GM23338 (cell line): ENCODE measurements around the gene TRIM54.

Experiments used
- CREB1 ChIP-seq: fragments of 250-450 bp; sonication (Bioruptor Pico); IDR thresholded peaks from 2 replicates; pipeline ENCODE4 v1.5.0; 2020; ENCODE audit warnings: low read depth, mild to moderate bottlenecking, moderate library complexity
- EZH2 ChIP-seq: fragments of 200-600 bp; sonication (generic); IDR thresholded peaks from one replicate; pipeline ENCODE4 v1.8.0; 2017; ENCODE audit warnings: antibody characterized with exemption, mild to moderate bottlenecking, low read depth; ENCODE audit not compliant: unreplicated experiment
- EZH2phosphoT487 ChIP-seq: fragments of 200-600 bp; sonication (generic); IDR thresholded peaks from one replicate; pipeline ENCODE4 v1.8.1; 2018; ENCODE audit warnings: antibody characterized with exemption; ENCODE audit not compliant: unreplicated experiment
- JUNB ChIP-seq: IDR thresholded peaks from one replicate; pipeline ENCODE4 v1.6.1; 2016; ENCODE audit warnings: antibody characterized with exemption; ENCODE audit not compliant: unreplicated experiment
- NANOG ChIP-seq: IDR thresholded peaks from 2 replicates; pipeline ENCODE4 v1.6.1; 2016; ENCODE audit warnings: antibody characterized with exemption, borderline replicate concordance
- POLR2AphosphoS5 ChIP-seq: IDR thresholded peaks from 2 replicates; pipeline ENCODE4 v1.6.1; 2016; ENCODE audit warnings: antibody characterized with exemption, low read depth
- TF ChIP-seq, protein P1 (sequence below), 2 experiments: fragments of 200-600 bp in 1 of 2; sonication (generic) in 1 of 2; conservative IDR thresholded peaks; 2 replicates each; pipeline versions ENCODE4 v1.5.1 to v1.6.1; 2016 to 2017; ENCODE audit warnings: antibody characterized with exemption in 2 of 2, low read depth in 2 of 2, mild to moderate bottlenecking in 2 of 2, moderate library complexity in 1 of 2
- TF ChIP-seq, protein P2 (sequence below): IDR thresholded peaks from one replicate; pipeline ENCODE4 v1.6.1; 2018; ENCODE audit warnings: antibody characterized with exemption; ENCODE audit not compliant: unreplicated experiment

DNA sequence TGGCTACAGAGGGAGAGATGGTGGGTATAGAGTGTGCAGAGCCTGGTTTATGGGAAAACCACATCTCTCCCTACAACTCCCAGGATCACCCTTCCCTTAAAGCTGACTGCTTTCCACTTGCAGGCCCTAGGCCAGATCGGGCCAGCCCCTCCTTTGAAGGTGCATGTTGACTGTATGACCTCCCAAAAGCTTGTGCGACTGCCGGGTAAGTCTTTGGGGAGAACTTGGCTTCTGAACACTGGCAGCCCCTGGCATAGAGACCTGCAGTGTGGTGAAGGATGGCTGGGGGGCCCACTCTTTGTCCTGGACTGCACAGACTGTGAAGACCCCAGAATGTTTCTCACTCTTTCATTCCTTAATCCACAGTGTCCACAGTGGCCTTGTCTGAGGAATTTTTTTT is 45.6 kb upstream of the TRIM54 start:
- TF ChIP-seq, protein P1, sequence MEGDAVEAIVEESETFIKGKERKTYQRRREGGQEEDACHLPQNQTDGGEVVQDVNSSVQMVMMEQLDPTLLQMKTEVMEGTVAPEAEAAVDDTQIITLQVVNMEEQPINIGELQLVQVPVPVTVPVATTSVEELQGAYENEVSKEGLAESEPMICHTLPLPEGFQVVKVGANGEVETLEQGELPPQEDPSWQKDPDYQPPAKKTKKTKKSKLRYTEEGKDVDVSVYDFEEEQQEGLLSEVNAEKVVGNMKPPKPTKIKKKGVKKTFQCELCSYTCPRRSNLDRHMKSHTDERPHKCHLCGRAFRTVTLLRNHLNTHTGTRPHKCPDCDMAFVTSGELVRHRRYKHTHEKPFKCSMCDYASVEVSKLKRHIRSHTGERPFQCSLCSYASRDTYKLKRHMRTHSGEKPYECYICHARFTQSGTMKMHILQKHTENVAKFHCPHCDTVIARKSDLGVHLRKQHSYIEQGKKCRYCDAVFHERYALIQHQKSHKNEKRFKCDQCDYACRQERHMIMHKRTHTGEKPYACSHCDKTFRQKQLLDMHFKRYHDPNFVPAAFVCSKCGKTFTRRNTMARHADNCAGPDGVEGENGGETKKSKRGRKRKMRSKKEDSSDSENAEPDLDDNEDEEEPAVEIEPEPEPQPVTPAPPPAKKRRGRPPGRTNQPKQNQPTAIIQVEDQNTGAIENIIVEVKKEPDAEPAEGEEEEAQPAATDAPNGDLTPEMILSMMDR (conservative IDR thresholded peaks at IDR 0.05; ENCODE audit: low read depth in 2 of 2) = no peak
- no peak for TF ChIP-seq EZH2phosphoT487
- no peak for TF ChIP-seq EZH2
- TF ChIP-seq POLR2AphosphoS5 = no peak
- TF ChIP-seq JUNB = no peak
- TF ChIP-seq, protein P2, sequence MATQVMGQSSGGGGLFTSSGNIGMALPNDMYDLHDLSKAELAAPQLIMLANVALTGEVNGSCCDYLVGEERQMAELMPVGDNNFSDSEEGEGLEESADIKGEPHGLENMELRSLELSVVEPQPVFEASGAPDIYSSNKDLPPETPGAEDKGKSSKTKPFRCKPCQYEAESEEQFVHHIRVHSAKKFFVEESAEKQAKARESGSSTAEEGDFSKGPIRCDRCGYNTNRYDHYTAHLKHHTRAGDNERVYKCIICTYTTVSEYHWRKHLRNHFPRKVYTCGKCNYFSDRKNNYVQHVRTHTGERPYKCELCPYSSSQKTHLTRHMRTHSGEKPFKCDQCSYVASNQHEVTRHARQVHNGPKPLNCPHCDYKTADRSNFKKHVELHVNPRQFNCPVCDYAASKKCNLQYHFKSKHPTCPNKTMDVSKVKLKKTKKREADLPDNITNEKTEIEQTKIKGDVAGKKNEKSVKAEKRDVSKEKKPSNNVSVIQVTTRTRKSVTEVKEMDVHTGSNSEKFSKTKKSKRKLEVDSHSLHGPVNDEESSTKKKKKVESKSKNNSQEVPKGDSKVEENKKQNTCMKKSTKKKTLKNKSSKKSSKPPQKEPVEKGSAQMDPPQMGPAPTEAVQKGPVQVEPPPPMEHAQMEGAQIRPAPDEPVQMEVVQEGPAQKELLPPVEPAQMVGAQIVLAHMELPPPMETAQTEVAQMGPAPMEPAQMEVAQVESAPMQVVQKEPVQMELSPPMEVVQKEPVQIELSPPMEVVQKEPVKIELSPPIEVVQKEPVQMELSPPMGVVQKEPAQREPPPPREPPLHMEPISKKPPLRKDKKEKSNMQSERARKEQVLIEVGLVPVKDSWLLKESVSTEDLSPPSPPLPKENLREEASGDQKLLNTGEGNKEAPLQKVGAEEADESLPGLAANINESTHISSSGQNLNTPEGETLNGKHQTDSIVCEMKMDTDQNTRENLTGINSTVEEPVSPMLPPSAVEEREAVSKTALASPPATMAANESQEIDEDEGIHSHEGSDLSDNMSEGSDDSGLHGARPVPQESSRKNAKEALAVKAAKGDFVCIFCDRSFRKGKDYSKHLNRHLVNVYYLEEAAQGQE = no peak
- TF ChIP-seq CREB1 (CRISPR knock-in tag) = no peak
- TF ChIP-seq NANOG = no peak
